ENCODE data around the gene PFKFB2.

The PFKFB2 gene

DNA sequence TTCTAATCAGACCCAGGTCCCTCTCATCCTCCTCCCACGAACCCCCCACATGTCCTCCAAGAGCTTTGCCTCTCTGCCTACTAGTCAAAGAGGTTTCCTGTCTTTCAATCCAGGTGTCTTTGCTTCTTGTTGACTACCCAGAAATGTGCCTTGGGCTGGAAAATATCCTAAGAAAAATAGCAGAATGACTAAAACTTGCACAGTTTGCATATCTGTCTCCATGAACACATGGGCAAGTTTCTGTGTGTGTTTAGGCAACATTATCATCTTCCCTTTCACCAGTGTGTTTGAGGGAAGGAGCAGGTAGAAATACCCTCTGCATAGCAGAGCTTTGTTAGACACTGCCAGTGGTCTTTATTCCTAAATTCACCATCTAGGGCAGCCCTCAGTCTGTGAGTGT, 22.1 kb upstream of the PFKFB2 start:
- Histone ChIP-seq H3K27ac (ENCODE audit: low read length) (no peak overlapping the region), H3K4me3 (ENCODE audit: low read length in 2 of 2) (no peak overlapping the region), H3K9ac (ENCODE audit: low read length in 2 of 2) (no peak overlapping the region), H3K36me3 (ENCODE audit: control insufficient read depth in 2 of 2, insufficient read depth in 2 of 2, low read length in 2 of 2) (no peaks in the 10 kb centered on the region), H3K4me1 (ENCODE audit: control insufficient read depth, insufficient read depth, low read length) (peaks cover 3% of the 10 kb centered on the region), H3K9me3 (ENCODE audit: control insufficient read depth in 2 of 2, low read length in 2 of 2) (no peaks in the 10 kb centered on the region), H3K27me3 (ENCODE audit: control insufficient read depth in 1 of 2, insufficient read depth in 2 of 2, low read length in 2 of 2) (peaks cover 0 to 5% of the 10 kb centered on the region in 2 donors)

DNA sequence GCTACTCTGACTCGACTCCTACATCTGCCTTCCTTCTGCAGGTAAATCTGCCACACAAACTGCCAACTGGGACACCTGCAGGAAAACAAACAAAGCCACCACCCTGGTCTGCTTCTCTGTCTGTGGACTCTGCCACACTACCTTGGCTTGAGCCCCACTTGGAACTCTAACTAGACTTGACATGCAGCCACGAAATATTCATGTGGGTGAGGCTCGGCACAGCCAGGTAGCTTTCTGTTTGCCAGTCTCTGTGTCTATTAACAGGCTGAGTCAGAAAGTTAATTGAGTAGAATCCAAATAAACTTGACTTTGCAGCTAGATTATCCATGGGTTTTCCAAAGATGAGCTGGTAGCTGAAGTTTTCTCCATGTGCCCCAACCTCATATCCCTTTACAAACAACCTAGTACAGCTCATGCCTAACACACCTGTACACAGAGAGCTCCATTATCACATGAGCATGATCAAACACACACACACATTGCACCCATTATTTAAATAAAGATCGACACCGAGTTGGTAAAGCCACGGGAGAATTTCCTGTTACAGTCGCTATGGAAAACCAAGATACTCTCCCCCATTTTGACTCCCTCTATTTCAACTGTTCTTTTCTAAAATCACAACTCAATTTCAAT, 21.3 kb upstream of the PFKFB2 start:
- peaks cover 0 to 5% of the 10 kb centered on the region in 2 donors for H3K27me3 ChIP-seq (ENCODE audit: control insufficient read depth in 1 of 2, insufficient read depth in 2 of 2, low read length in 2 of 2)
- no peaks in the 10 kb centered on the region for H3K4me1 ChIP-seq (ENCODE audit: control insufficient read depth, insufficient read depth, low read length)
- H3K27ac ChIP-seq (ENCODE audit: low read length) = no peak overlapping the region
- H3K9me3 ChIP-seq (ENCODE audit: control insufficient read depth in 2 of 2, low read length in 2 of 2) = no peaks in the 10 kb centered on the region
- H3K4me3 ChIP-seq (ENCODE audit: low read length in 2 of 2) = no peak overlapping the region
- H3K36me3 ChIP-seq (ENCODE audit: control insufficient read depth in 2 of 2, insufficient read depth in 2 of 2, low read length in 2 of 2) = no peaks in the 10 kb centered on the region
- no peak overlapping the region for H3K9ac ChIP-seq (ENCODE audit: low read length in 2 of 2)

GRCh38 chr1:207032528-207033017, 20.5 kb upstream of the PFKFB2 start, which contains the start of gene C1orf116:
Gene C1orf116, minus strand, starts transcription at chr1:207032756. Its CDS starts 5,158 bp downstream, at chr1:207027598.
- Histone ChIP-seq H3K36me3 (ENCODE audit: control insufficient read depth in 2 of 2, insufficient read depth in 2 of 2, low read length in 2 of 2) (no peaks in the 10 kb centered on the region), H3K27me3 (ENCODE audit: control insufficient read depth in 1 of 2, insufficient read depth in 2 of 2, low read length in 2 of 2) (peaks cover 0 to 5% of the 10 kb centered on the region in 2 donors), H3K9ac (ENCODE audit: low read length in 2 of 2) (no peak within 1 kb of the TSS), H3K27ac (ENCODE audit: low read length) (no peak within 1 kb of the TSS), H3K4me1 (ENCODE audit: control insufficient read depth, insufficient read depth, low read length) (no peaks in the 10 kb centered on the region), H3K9me3 (ENCODE audit: control insufficient read depth in 2 of 2, low read length in 2 of 2) (no peaks in the 10 kb centered on the region), H3K4me3 (ENCODE audit: low read length in 2 of 2) (no peak within 1 kb of the TSS)

GRCh38 chr1:207033302-207033701, 19.8 kb upstream of the PFKFB2 start:
- Histone ChIP-seq H3K9ac (ENCODE audit: low read length in 2 of 2) (no peak overlapping the region), H3K27ac (ENCODE audit: low read length) (no peak overlapping the region), H3K4me1 (ENCODE audit: control insufficient read depth, insufficient read depth, low read length) (no peaks in the 10 kb centered on the region), H3K36me3 (ENCODE audit: control insufficient read depth in 2 of 2, insufficient read depth in 2 of 2, low read length in 2 of 2) (no peaks in the 10 kb centered on the region), H3K9me3 (ENCODE audit: control insufficient read depth in 2 of 2, low read length in 2 of 2) (no peaks in the 10 kb centered on the region), H3K4me3 (ENCODE audit: low read length in 2 of 2) (no peak overlapping the region), H3K27me3 (ENCODE audit: control insufficient read depth in 1 of 2, insufficient read depth in 2 of 2, low read length in 2 of 2) (peaks cover 0 to 5% of the 10 kb centered on the region in 2 donors)

DNA sequence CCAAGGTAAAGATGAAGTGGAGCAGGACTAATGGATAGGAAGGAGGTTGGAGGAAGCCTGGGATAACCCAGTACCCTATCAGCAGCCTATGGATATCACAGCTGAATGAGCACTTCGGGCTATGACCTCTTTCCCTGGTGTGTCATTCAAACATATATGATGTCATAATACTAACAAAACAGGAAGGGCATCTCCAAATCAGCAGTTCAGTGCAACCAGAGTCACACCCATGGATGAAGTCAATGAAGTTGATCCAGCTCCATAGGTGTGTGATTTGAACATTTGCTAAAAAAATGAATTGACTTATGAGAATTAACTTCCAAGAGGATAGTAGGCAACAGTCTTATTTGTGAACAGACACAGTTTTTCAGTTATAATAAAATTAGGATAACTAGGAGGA, 18.9 kb upstream of the PFKFB2 start:
- no peak overlapping the region for H3K27ac ChIP-seq (ENCODE audit: low read length)
- no peaks in the 10 kb centered on the region for H3K9me3 ChIP-seq (ENCODE audit: control insufficient read depth in 2 of 2, low read length in 2 of 2)
- H3K4me3 ChIP-seq (ENCODE audit: low read length in 2 of 2) = no peak overlapping the region
- no peaks in the 10 kb centered on the region for H3K4me1 ChIP-seq (ENCODE audit: control insufficient read depth, insufficient read depth, low read length)
- no peaks in the 10 kb centered on the region for H3K36me3 ChIP-seq (ENCODE audit: control insufficient read depth in 2 of 2, insufficient read depth in 2 of 2, low read length in 2 of 2)
- peaks cover 0 to 5% of the 10 kb centered on the region in 2 donors for H3K27me3 ChIP-seq (ENCODE audit: control insufficient read depth in 1 of 2, insufficient read depth in 2 of 2, low read length in 2 of 2)
- no peak overlapping the region for H3K9ac ChIP-seq (ENCODE audit: low read length in 2 of 2)

GRCh38 chr1:207034998-207035397, 18.1 kb upstream of the PFKFB2 start:
- Histone ChIP-seq H3K9me3 (ENCODE audit: control insufficient read depth in 2 of 2, low read length in 2 of 2) (no peaks in the 10 kb centered on the region), H3K27me3 (ENCODE audit: control insufficient read depth in 1 of 2, insufficient read depth in 2 of 2, low read length in 2 of 2) (peaks cover 0 to 5% of the 10 kb centered on the region in 2 donors), H3K9ac (ENCODE audit: low read length in 2 of 2) (no peak overlapping the region), H3K4me3 (ENCODE audit: low read length in 2 of 2) (no peak overlapping the region), H3K4me1 (ENCODE audit: control insufficient read depth, insufficient read depth, low read length) (no peaks in the 10 kb centered on the region), H3K27ac (ENCODE audit: low read length) (no peak overlapping the region), H3K36me3 (ENCODE audit: control insufficient read depth in 2 of 2, insufficient read depth in 2 of 2, low read length in 2 of 2) (no peaks in the 10 kb centered on the region)

DNA sequence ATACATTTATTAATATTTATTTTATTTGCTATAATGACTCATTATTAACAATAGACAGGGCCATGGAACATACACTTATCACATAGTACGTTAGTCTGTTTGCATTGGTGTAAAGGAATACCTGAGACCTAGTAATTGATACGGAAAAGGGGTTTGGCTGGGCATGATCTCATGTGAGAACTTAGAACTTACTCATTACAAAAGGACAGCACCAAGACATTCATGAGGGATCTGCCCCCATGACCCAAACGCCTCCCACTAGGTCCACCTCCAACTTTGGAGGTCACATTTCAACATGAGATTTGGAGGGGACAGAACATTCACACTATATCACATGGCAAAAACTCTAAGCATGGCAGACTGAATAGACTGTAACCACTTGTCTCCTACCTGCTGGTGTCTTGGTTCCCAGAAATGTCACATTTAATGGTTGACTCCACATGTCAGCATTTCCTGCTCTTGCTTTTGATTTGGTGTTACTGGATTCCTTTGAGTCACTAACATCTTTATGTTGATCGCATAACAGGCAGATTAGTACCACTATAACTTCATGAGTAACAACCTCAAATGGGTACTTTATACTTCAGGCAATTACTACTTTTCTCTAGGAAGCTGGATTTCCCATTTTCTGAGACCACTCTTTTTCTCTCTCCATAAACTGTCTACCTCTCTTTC, 17.1 kb upstream of the PFKFB2 start:
- Histone ChIP-seq H3K4me3 (ENCODE audit: low read length in 2 of 2) (no peak overlapping the region), H3K27ac (ENCODE audit: low read length) (no peak overlapping the region), H3K9me3 (ENCODE audit: control insufficient read depth in 2 of 2, low read length in 2 of 2) (no peaks in the 10 kb centered on the region), H3K36me3 (ENCODE audit: control insufficient read depth in 2 of 2, insufficient read depth in 2 of 2, low read length in 2 of 2) (no peaks in the 10 kb centered on the region), H3K4me1 (ENCODE audit: control insufficient read depth, insufficient read depth, low read length) (no peaks in the 10 kb centered on the region), H3K9ac (ENCODE audit: low read length in 2 of 2) (no peak overlapping the region), H3K27me3 (ENCODE audit: control insufficient read depth in 1 of 2, insufficient read depth in 2 of 2, low read length in 2 of 2) (peaks cover 0 to 5% of the 10 kb centered on the region in 2 donors)

- H3K27me3 ChIP-seq (ENCODE audit: control insufficient read depth in 1 of 2, insufficient read depth in 2 of 2, low read length in 2 of 2) = no peaks in the 10 kb centered on the region
- H3K4me3 ChIP-seq (ENCODE audit: low read length in 2 of 2) = no peak overlapping the region
- no peak overlapping the region for H3K27ac ChIP-seq (ENCODE audit: low read length)
- H3K9ac ChIP-seq (ENCODE audit: low read length in 2 of 2) = no peak overlapping the region
- H3K9me3 ChIP-seq (ENCODE audit: control insufficient read depth in 2 of 2, low read length in 2 of 2) = no peaks in the 10 kb centered on the region
- H3K4me1 ChIP-seq (ENCODE audit: control insufficient read depth, insufficient read depth, low read length) = no peaks in the 10 kb centered on the region
- no peaks in the 10 kb centered on the region for H3K36me3 ChIP-seq (ENCODE audit: control insufficient read depth in 2 of 2, insufficient read depth in 2 of 2, low read length in 2 of 2)
These were observed 16.2 kb upstream of the PFKFB2 start for GRCh38 chr1:207036865-207037264.

- Histone ChIP-seq H3K9me3 (ENCODE audit: control insufficient read depth in 2 of 2, low read length in 2 of 2) (no peaks in the 10 kb centered on the region), H3K27me3 (ENCODE audit: control insufficient read depth in 1 of 2, insufficient read depth in 2 of 2, low read length in 2 of 2) (no peaks in the 10 kb centered on the region), H3K9ac (ENCODE audit: low read length in 2 of 2) (no peak overlapping the region), H3K27ac (ENCODE audit: low read length) (no peak overlapping the region), H3K4me1 (ENCODE audit: control insufficient read depth, insufficient read depth, low read length) (no peaks in the 10 kb centered on the region), H3K4me3 (ENCODE audit: low read length in 2 of 2) (no peak overlapping the region), H3K36me3 (ENCODE audit: control insufficient read depth in 2 of 2, insufficient read depth in 2 of 2, low read length in 2 of 2) (no peaks in the 10 kb centered on the region)
These were observed 13.5 kb upstream of the PFKFB2 start for GRCh38 chr1:207039380-207040180.

DNA sequence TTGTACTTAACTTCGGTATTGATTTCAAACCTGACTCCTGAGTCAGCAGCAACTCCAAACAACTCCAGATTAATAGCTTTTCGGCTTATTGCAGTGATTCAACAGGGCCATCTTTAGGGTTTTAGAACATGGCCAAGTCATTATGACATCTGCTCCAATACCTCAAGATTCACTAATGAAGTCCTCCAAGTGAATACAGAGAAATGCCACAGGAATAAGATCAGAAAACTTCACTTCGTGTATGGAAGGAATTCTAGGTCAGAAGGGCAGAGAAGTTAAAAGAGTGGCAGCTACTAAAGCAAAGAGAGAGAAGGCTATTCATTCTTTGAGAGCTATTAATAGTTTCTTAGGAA, 12.9 kb upstream of the PFKFB2 start:
- Histone ChIP-seq H3K9ac (ENCODE audit: low read length in 2 of 2) (no peak overlapping the region), H3K27ac (ENCODE audit: low read length) (no peak overlapping the region)

More for the DNA sequence above, 12.9 kb upstream of the PFKFB2 start:
- no peaks in the 10 kb centered on the region for H3K27me3 ChIP-seq (ENCODE audit: control insufficient read depth in 1 of 2, insufficient read depth in 2 of 2, low read length in 2 of 2)
- no peaks in the 10 kb centered on the region for H3K9me3 ChIP-seq (ENCODE audit: control insufficient read depth in 2 of 2, low read length in 2 of 2)
- H3K4me3 ChIP-seq (ENCODE audit: low read length in 2 of 2) = no peak overlapping the region
- H3K4me1 ChIP-seq (ENCODE audit: control insufficient read depth, insufficient read depth, low read length) = no peaks in the 10 kb centered on the region
- no peaks in the 10 kb centered on the region for H3K36me3 ChIP-seq (ENCODE audit: control insufficient read depth in 2 of 2, insufficient read depth in 2 of 2, low read length in 2 of 2)
